H9 (cell line): Measurements from ENCODE around the gene PNRC2. TPM values are rescaled to one million over a fixed set of nuclear protein-coding genes. Genes with fewer than 3 reads are reported as not detected.

Experiments used
- DNase-seq: peaks from one replicate; pipeline ENCODE4 v3.0.0-alpha.2; 2017
- H2AFZ ChIP-seq: one replicate; pipeline ENCODE4 v1.6.1; 2013; ENCODE audit warnings: mild to moderate bottlenecking, low read length, control low read depth, moderate library complexity
- H2AK5ac ChIP-seq: 2 replicates; pipeline ENCODE4 v1.6.1; 2013; ENCODE audit warnings: low read length, control low read depth, mixed read lengths; ENCODE audit not compliant: insufficient read length
- H2BK120ac ChIP-seq: one replicate; pipeline ENCODE4 v1.6.1; 2013; ENCODE audit warnings: low read depth, mild to moderate bottlenecking, low read length, control low read depth, inconsistent platforms; ENCODE audit not compliant: poor library complexity, severe bottlenecking
- H2BK12ac ChIP-seq: 2 replicates; pipeline ENCODE4 v1.6.1; 2013; ENCODE audit warnings: low read length, control low read depth, mixed read lengths, low read depth; ENCODE audit not compliant: insufficient read length
- H2BK15ac ChIP-seq: 2 replicates; pipeline ENCODE4 v1.6.1; 2013; ENCODE audit warnings: low read depth, low read length, control low read depth
- H2BK20ac ChIP-seq: one replicate; pipeline ENCODE4 v1.6.1; 2013; ENCODE audit warnings: low read depth, mild to moderate bottlenecking, low read length, control low read depth, inconsistent platforms; ENCODE audit not compliant: poor library complexity, severe bottlenecking
- H2BK5ac ChIP-seq: 2 replicates; pipeline ENCODE4 v1.6.1; 2013; ENCODE audit warnings: low read length, control low read depth, mixed read lengths; ENCODE audit not compliant: insufficient read length
- H3K14ac ChIP-seq: 2 replicates; pipeline ENCODE4 v1.6.1; 2013; ENCODE audit warnings: low read length, control low read depth; ENCODE audit not compliant: insufficient read depth
- H3K18ac ChIP-seq: 2 replicates; pipeline ENCODE4 v1.6.1; 2013; ENCODE audit warnings: low read depth, mild to moderate bottlenecking, mixed read lengths, low read length, control low read depth; ENCODE audit not compliant: insufficient read length
- H3K23ac ChIP-seq: 2 replicates; pipeline ENCODE4 v1.6.1; 2013; ENCODE audit warnings: low read length, control low read depth, mixed read lengths, low read depth; ENCODE audit not compliant: insufficient read length
- H3K23me2 ChIP-seq: 2 replicates; pipeline ENCODE4 v1.6.1; 2013; ENCODE audit warnings: low read depth, mild to moderate bottlenecking, mixed read lengths, low read length, control low read depth; ENCODE audit not compliant: insufficient read length, poor library complexity, severe bottlenecking
- H3K27ac ChIP-seq: 2 replicates; pipeline ENCODE4 v1.5.1; 2013; ENCODE audit warnings: low read length, control low read depth, mixed read lengths, low read depth; ENCODE audit not compliant: insufficient read length
- H3K27me3 ChIP-seq: 2 replicates; pipeline ENCODE4 v1.6.1; 2013; ENCODE audit warnings: low read length, control low read depth, inconsistent platforms; ENCODE audit not compliant: insufficient read depth
- H3K4ac ChIP-seq: 2 replicates; pipeline ENCODE4 v1.6.1; 2013; ENCODE audit warnings: low read depth, mild to moderate bottlenecking, control low read depth, inconsistent platforms, low read length, moderate library complexity
- H3K4me1 ChIP-seq: 2 replicates; pipeline ENCODE4 v1.6.1; 2013; ENCODE audit warnings: low read length, control low read depth, inconsistent platforms; ENCODE audit not compliant: insufficient read depth
- H3K4me2 ChIP-seq: 2 replicates; pipeline ENCODE4 v1.6.1; 2013; ENCODE audit warnings: low read length, control low read depth, mixed read lengths; ENCODE audit not compliant: insufficient read length, insufficient read depth
- H3K56ac ChIP-seq: 2 replicates; pipeline ENCODE4 v1.6.1; 2013; ENCODE audit warnings: low read depth, mild to moderate bottlenecking, mixed read lengths, low read length, control low read depth; ENCODE audit not compliant: insufficient read length
- H3K79me1 ChIP-seq: 2 replicates; pipeline ENCODE4 v1.6.1; 2013; ENCODE audit warnings: low read depth, mild to moderate bottlenecking, moderate library complexity, low read length, control low read depth, inconsistent platforms; ENCODE audit not compliant: insufficient read depth, poor library complexity, severe bottlenecking
- H3K79me2 ChIP-seq: 2 replicates; pipeline ENCODE4 v1.6.1; 2013; ENCODE audit warnings: low read length, control low read depth, inconsistent platforms; ENCODE audit not compliant: insufficient read depth
- H3K9ac ChIP-seq: 2 replicates; pipeline ENCODE4 v1.6.1; 2013; ENCODE audit warnings: low read length, control low read depth, mixed read lengths; ENCODE audit not compliant: insufficient read length; ENCODE audit errors: extremely low read depth
- H3K9me3 ChIP-seq: one replicate; pipeline ENCODE4 v1.6.1; 2013; ENCODE audit warnings: low read depth, low read length, inconsistent platforms; ENCODE audit not compliant: control insufficient read depth
- H3T11ph ChIP-seq: one replicate; pipeline ENCODE4 v1.6.1; 2013; ENCODE audit warnings: mild to moderate bottlenecking, low read length, control low read depth, inconsistent platforms
- H4K20me1 ChIP-seq: one replicate; pipeline ENCODE4 v1.6.1; 2013; ENCODE audit not compliant: control insufficient read depth, insufficient read length, insufficient read depth
- H4K5ac ChIP-seq: 2 replicates; pipeline ENCODE4 v1.6.1; 2013; ENCODE audit warnings: low read depth, mild to moderate bottlenecking, mixed read lengths, low read length, control low read depth; ENCODE audit not compliant: insufficient read length
- H4K8ac ChIP-seq: replicated peaks from 2 replicates; pipeline ENCODE4 v1.6.1; 2013; ENCODE audit warnings: low read length, control low read depth, mixed read lengths, low read depth; ENCODE audit not compliant: insufficient read length
- H4K91ac ChIP-seq: 2 replicates; pipeline ENCODE4 v1.6.1; 2013; ENCODE audit warnings: low read depth, mild to moderate bottlenecking, moderate library complexity, mixed read lengths, low read length, control low read depth; ENCODE audit not compliant: insufficient read length
- H3K27ac Mint-ChIP-seq, 3 experiments: 2 replicates in 2 of 3; 3 replicates in 1 of 3; pipeline ENCODE4 v1.8.0; 2020 to 2021; ENCODE audit warnings: mixed read lengths in 3 of 3, mild to moderate bottlenecking in 1 of 3, moderate library complexity in 1 of 3
- H3K27me3 Mint-ChIP-seq: 2 replicates; pipeline ENCODE4 v1.8.0; 2021; ENCODE audit warnings: low read depth, mild to moderate bottlenecking, moderate library complexity, mixed read lengths
- H3K36me3 Mint-ChIP-seq, 3 experiments: 2 replicates in 2 of 3; 3 replicates in 1 of 3; pipeline ENCODE4 v1.8.0; 2020 to 2021; ENCODE audit warnings: low read depth in 3 of 3, mixed read lengths in 3 of 3; ENCODE audit not compliant: insufficient read depth in 1 of 3
- H3K4me1 Mint-ChIP-seq, 2 experiments: 2 replicates each; pipeline ENCODE4 v1.8.0; 2020; ENCODE audit warnings: mixed read lengths in 2 of 2
- H3K4me3 Mint-ChIP-seq, 2 experiments: 2 replicates in 1 of 2; 3 replicates in 1 of 2; pipeline ENCODE4 v1.8.0; 2020 to 2021; ENCODE audit warnings: mild to moderate bottlenecking in 2 of 2, mixed read lengths in 2 of 2, moderate library complexity in 1 of 2
- H3K9me3 Mint-ChIP-seq, 2 experiments: 2 replicates in 1 of 2; 3 replicates in 1 of 2; pipeline ENCODE4 v1.8.0; 2020; ENCODE audit warnings: mild to moderate bottlenecking in 2 of 2, mixed read lengths in 2 of 2, moderate library complexity in 1 of 2
- WGBS: extraction: QIAGEN DNeasy Blood & Tissue Kit; methylation state at CpG from one replicate; pipeline ENCODE4 v1.1.7; 2013; ENCODE audit warnings: missing lambda C conversion rate, low lambda C conversion rate, mixed read lengths; ENCODE audit not compliant: insufficient read length; ENCODE audit errors: extremely low coverage; 5-methylcytosine and 5-hydroxymethylcytosine counted together
- total RNA-seq: library from RNA; stranded (reverse); gene quantifications from 2 replicates; pipeline ENCODE4 v1.2.1, GENCODE V29; 2021
- TF ChIP-seq, protein P1 (sequence below): fragments of 200-600 bp; sonication (generic); conservative IDR thresholded peaks from 3 replicates; pipeline ENCODE4 v1.8.0; 2021; ENCODE audit warnings: antibody characterized with exemption, mild to moderate bottlenecking

Gene PNRC2
- total RNA-seq, 1 experiment from 2014 or later = 87.6 TPM

DNA sequence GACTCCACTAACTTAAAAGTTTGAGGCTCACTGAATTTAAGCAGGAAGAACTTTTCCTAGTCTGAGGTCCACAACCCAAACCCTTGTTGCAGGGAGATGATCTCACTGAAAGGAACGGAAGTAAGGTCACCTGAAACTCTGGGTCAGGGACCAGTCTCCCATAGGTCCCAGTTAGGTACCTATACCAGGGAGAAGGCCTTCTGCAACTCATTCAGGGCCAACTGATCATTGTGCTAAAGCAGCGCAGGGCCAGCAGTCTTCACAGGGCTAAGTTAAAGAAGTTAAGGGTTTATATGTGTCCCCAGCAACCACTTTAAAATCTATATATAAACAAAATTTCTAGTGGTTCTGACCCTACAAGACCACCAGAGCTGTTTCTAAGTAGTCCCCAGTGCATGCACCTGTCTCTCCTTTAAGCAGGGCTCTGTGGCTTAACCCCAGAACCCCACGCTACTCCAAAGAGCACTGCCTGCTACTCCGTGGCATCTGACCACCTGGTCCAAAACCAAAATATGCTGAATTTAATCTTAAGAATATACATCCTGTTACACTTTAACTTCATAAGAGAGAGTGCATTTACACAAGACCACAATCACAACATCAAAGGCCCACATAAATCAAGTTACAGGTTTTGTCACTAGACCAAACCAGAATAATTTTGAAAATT, 17.7 kb downstream of the PNRC2 start:
- no peaks in the 10 kb centered on the region for H3K23me2 ChIP-seq
- H3K23ac ChIP-seq = no peak overlapping the region
- H3T11ph ChIP-seq = no peak overlapping the region
- H3K18ac ChIP-seq = no peak overlapping the region
- Mint-ChIP-seq H3K36me3 (peaks cover 38 to 68% (median 67%) of the 10 kb centered on the region in 3 experiments), H3K9me3 (peaks cover 0 to 3% of the 10 kb centered on the region in 2 experiments; a peak in 1 of 5 replicates), H3K27me3 (peaks cover 1% of the 10 kb centered on the region; the same call in 1 of the 2 replicates), H3K4me1 (peaks cover 40 to 56% of the 10 kb centered on the region in 2 experiments), H3K27ac (peak overlapping the region in 1 of 3 experiments; percentile 77; a peak in 1 of 7 replicates), H3K4me3 (peak overlapping the region; percentile 69 to 92)
- peaks cover 61% of the 10 kb centered on the region for H3K79me2 ChIP-seq
- no peak overlapping the region for H4K91ac ChIP-seq
- no peak overlapping the region for H3K4ac ChIP-seq
- no peak overlapping the region for H2BK5ac ChIP-seq
- H2BK15ac ChIP-seq = no peak overlapping the region
- H2BK12ac ChIP-seq = no peak overlapping the region
- no peak overlapping the region for H3K14ac ChIP-seq
- H4K20me1 ChIP-seq = no peaks in the 10 kb centered on the region
- H2BK120ac ChIP-seq = no peak overlapping the region
- no peak overlapping the region for H4K8ac ChIP-seq
- H4K5ac ChIP-seq = no peak overlapping the region
- no peak for DNase-seq
- no CpG with 5 or more reads among the region's 4 CpGs for WGBS
- no peak overlapping the region for H2BK20ac ChIP-seq
- peaks cover 2% of the 10 kb centered on the region; the same call in 1 of the 2 replicates for H3K4me1 ChIP-seq
- H3K4me2 ChIP-seq = no peak overlapping the region
- H3K27ac ChIP-seq = no peak overlapping the region
- no peak overlapping the region for H2AFZ ChIP-seq
- no peak overlapping the region for H3K9ac ChIP-seq
- no peaks in the 10 kb centered on the region for H3K9me3 ChIP-seq
- TF ChIP-seq, protein P1, sequence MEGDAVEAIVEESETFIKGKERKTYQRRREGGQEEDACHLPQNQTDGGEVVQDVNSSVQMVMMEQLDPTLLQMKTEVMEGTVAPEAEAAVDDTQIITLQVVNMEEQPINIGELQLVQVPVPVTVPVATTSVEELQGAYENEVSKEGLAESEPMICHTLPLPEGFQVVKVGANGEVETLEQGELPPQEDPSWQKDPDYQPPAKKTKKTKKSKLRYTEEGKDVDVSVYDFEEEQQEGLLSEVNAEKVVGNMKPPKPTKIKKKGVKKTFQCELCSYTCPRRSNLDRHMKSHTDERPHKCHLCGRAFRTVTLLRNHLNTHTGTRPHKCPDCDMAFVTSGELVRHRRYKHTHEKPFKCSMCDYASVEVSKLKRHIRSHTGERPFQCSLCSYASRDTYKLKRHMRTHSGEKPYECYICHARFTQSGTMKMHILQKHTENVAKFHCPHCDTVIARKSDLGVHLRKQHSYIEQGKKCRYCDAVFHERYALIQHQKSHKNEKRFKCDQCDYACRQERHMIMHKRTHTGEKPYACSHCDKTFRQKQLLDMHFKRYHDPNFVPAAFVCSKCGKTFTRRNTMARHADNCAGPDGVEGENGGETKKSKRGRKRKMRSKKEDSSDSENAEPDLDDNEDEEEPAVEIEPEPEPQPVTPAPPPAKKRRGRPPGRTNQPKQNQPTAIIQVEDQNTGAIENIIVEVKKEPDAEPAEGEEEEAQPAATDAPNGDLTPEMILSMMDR = no peak
- peaks cover 5% of the 10 kb centered on the region for H3K79me1 ChIP-seq
- no peaks in the 10 kb centered on the region for H3K27me3 ChIP-seq
- H2AK5ac ChIP-seq = no peak overlapping the region
- no peak overlapping the region for H3K56ac ChIP-seq
